DMS153 treated with DMSO at 0.1 percent for 48 hours (cell line): Measurements from ENCODE around the gene HEBP1.

Experiments used
- DNase-seq: peaks from one replicate; lab custom pipeline; 2025; ENCODE audit not compliant: unreplicated experiment; lab: John Stamatoyannopoulos, UW

HEBP1 gene

GRCh38 chr12:12990700-12991468, 9.2 kb downstream of the HEBP1 start:
- DNase-seq = no peak

- no peak for DNase-seq
These were observed 12.6 kb downstream of the HEBP1 start for GRCh38 chr12:12987421-12987820.

GRCh38 chr12:12986775-12987331, 13.2 kb downstream of the HEBP1 start:
- no peak for DNase-seq

GRCh38 chr12:12985817-12986408, 14.2 kb downstream of the HEBP1 start:
- DNase-seq = no peak

GRCh38 chr12:12984149-12984548, 15.9 kb downstream of the HEBP1 start:
- no peak for DNase-seq

- no peak for DNase-seq
These were observed 16.5 kb downstream of the HEBP1 start for GRCh38 chr12:12983420-12984035.

- DNase-seq = no peak
These were observed 17.7 kb downstream of the HEBP1 start for GRCh38 chr12:12982331-12982730.

- DNase-seq = no peak
These were observed 20.3 kb downstream of the HEBP1 start for GRCh38 chr12:12979731-12980259.

GRCh38 chr12:12979126-12979525, 20.9 kb downstream of the HEBP1 start:
- no peak for DNase-seq

GRCh38 chr12:12977231-12977630, 22.8 kb downstream of the HEBP1 start:
- no peak for DNase-seq

GRCh38 chr12:12976366-12976765, 23.7 kb downstream of the HEBP1 start:
- no peak for DNase-seq

- no peak for DNase-seq
These were observed 24.6 kb downstream of the HEBP1 start for GRCh38 chr12:12975322-12976077.

GRCh38 chr12:12974211-12974610, 25.9 kb downstream of the HEBP1 start:
- DNase-seq = no peak

GRCh38 chr12:12973019-12973418, 27.0 kb downstream of the HEBP1 start:
- DNase-seq = no peak

GRCh38 chr12:12965836-12966235, 34.2 kb downstream of the HEBP1 start:
- DNase-seq = no peak

GRCh38 chr12:12964255-12964654, 35.8 kb downstream of the HEBP1 start:
- DNase-seq = no peak

- no peak for DNase-seq
These were observed 39.3 kb downstream of the HEBP1 start for GRCh38 chr12:12960639-12961209.

- no peak for DNase-seq
These were observed 41.2 kb downstream of the HEBP1 start for GRCh38 chr12:12958886-12959285.

GRCh38 chr12:12954878-12955625, 45.0 kb downstream of the HEBP1 start:
- no peak for DNase-seq

GRCh38 chr12:12954356-12954755, 45.7 kb downstream of the HEBP1 start:
- no peak for DNase-seq
